Limb (tissue), 2 donors: ENCODE data around the gene SMC2.

ENCODE experiments used
- DNase-seq, 2 donors: peaks; one replicate each; pipeline ENCODE4 v3.0.0-alpha.2; 2016; ENCODE audit errors: extremely low spot score in 2 of 2

SMC2 gene

GRCh38 chr9:104093647-104094533, at the start of gene SMC2:
Gene SMC2 (plus strand): TSS chr9:104094309. CDS start chr9:104095385, 1,076 bp downstream.
- peak; percentile 97 for DNase-seq

GRCh38 chr9:104068546-104068945, 25.6 kb upstream of the SMC2 start:
- no peak for DNase-seq

GRCh38 chr9:104069288-104069687, 24.8 kb upstream of the SMC2 start:
- DNase-seq = no peak

- DNase-seq = no peak
These were observed 22.5 kb upstream of the SMC2 start for GRCh38 chr9:104071589-104071988.

GRCh38 chr9:104073098-104073769, 20.9 kb upstream of the SMC2 start:
- DNase-seq = no peak

- no peak for DNase-seq
These were observed 20.4 kb upstream of the SMC2 start for GRCh38 chr9:104073770-104074133.

DNA sequence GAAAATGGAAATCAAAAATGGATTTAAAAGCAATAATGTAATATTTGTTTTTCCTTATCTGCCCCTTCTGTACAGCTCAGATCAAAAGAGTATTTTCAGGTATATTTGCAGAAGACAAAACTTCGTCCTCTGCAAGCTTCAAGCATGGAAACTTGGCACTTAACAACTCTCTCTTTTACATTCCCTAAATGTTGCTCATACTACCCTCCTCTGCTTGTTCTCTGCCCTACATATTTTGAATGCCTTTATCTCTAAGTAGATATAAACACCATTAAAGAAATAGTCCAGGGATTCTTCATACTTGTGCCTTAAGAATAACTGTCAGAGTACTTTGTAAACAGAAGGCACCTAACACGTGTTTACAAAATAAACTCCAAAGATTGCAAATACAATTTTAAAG, 19.2 kb upstream of the SMC2 start:
- no peak for DNase-seq

DNA sequence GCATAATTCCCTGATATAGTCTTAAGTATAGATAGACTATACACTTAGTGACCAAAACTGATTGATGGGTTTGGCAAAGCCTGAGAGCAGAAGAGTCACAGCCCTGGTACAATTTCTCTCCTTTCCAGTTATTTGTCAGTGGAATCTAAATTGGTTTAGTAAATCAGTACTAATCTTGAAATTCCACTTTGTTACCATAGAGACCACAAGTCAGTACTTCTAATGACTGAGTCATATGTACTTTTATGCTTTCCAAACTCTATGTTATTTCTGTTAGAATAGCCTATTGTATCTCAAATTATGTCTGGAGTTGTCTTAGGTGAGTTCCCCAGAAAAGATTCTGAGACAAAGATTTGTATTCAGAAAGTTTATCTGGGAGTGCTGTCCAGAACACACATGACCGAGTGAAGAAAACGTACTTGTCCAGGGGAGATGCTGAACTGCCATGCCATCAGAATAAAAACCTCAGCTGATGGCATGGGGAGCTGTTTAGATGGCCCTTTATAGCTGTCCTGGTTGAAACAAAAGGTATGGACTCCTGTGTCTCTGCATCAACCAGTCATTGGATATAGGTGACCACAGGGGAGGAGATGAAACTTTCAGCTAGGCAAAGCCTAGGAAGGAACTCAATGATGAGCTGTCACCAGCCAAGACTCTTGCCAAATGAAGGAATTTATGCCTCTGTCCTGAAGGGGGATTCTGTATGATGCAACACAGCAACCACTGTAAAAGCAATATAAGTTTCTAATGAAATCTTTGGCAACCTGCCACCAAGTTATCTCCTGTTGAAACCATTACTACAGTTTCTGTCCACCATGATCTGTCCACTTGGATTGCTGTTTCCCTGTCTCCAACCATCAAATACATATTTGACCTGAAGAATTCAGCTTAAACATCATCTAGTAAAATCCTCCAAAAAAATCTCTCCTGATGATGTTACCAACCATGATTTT, 18.0 kb upstream of the SMC2 start:
- no peak for DNase-seq

GRCh38 chr9:104078596-104078995, 15.5 kb upstream of the SMC2 start:
- DNase-seq = no peak

DNA sequence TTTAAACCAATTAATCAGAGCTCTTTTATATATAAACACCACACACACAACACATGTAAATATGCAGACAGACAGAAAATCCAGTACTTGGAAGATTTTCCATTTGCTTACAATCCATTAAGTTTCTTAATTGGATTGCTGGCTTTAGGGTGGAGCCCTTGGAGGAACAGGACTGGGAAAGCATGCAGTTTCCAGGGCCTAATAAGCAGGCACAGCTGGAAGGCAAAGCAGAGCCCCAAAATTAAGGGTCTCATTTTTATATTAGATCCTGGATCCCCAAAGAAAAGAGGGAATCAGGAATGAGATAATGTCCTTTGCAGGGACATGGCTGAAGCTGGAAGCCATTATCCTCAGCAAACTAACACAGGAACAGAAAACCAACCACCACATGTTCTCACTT, 13.1 kb upstream of the SMC2 start:
- DNase-seq = no peak

DNA sequence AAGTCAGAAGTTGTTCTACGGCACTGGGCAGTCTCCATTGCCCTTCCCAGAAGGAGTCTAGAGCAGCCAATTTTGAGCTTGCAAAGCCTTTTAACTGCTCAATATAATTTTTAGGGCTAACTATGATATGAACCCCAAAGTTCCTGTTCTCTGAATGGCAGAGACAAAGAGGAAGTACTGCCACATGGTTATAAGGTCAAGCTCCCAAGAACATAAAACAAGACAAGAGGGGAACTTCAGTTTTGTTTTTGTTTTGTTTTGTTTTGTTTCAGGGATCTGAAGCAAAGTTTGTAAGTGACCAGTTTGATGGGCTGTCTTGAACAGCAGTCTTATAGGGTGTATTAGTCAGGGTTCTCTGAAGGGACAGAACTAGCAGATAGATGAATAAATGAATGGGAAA, 11.9 kb upstream of the SMC2 start:
- no peak for DNase-seq

- DNase-seq = no peak
These were observed 8.6 kb upstream of the SMC2 start for GRCh38 chr9:104085525-104085924.

DNA sequence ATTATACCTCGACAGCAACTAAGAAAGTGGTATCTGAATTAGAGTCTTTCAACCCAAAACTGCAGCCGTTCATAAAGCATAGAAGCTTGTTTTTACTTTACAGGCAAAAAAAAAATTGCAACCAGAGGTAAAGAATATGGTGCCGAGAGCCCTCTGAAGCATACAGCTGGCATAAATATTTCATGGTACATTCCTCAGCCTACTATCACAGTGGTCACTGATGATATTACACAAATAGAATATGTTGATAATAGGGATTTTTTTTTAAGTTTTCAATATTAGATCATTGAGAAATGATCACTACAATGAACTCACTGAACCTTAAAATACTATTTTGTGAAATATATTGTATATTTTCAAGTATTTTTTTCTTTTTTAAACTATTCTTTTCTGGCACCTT, 6.2 kb upstream of the SMC2 start:
- no peak for DNase-seq

GRCh38 chr9:104088416-104088815, 5.7 kb upstream of the SMC2 start:
- no peak for DNase-seq

DNA sequence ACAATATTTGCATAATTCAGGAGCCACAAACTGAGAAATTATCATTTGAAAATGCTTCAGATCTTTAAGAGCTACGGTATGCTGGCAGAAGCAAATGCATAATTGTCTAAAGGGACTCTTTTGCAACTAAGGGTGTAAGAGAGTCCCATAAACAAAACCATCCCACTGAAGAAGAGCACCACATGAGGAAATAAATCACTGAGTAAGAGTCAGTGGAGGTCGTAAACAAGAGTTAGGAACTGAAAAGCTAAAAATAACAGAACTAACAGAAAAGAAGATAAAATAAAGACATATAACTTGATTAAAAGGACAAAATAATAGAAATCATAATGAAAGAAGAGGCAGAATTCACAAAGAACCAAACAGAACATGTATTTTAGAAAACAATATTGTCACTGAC, 3.5 kb upstream of the SMC2 start:
- DNase-seq = no peak

DNA sequence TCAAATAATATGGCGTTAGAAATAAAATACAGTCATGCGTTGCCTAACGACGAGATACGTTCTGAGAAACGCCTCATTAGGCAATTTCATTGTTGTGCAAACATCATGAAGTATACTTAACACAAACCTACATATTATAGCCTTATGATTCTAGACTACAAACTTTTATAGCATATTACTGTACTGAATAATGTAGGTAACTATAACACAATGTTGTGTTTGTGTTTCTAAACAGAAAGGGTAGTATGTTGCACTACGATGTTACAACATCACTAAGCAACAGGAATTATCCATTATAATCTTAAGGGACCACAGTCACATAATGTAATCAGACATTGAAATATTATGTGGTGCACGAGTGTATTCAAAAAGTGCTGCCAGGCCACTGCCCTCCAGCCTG, 3.0 kb upstream of the SMC2 start:
- DNase-seq = no peak

GRCh38 chr9:104091708-104092107, 2.4 kb upstream of the SMC2 start:
- DNase-seq = no peak

- DNase-seq = no peak
These were observed 1.9 kb upstream of the SMC2 start for GRCh38 chr9:104092192-104092591.

DNA sequence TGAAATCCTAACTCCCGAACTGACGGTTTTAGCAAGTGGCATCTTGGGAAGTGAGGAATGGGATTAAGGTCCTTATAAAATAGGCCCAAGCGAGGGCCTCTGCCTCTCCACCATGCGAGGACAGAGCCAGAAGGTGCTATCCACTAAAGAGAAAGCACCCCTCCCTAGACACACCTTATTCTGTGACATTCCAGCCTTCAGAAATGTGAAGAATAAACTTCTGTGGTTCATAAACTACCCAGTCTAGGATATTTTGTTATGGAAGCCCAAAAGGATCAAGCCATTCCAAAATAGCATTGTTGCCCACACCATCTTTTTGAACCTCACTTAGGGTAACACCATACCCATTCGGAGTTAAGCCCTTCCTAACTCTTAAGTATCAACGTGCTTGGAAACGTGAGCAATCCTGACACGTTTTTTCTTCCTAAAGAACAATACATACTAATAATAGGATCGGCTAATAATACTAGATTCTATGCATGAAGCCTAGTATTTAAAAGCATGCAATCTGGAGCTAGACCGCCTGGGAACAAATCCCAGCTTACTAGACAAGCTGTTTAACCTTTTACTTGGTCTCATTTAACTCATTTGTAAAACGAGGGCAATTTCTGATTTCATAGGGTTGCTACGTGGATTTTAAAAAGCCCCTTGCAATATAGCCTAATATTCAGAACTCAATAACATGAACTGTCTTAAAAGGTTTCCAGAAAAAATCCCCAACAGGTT, 1.1 kb upstream of the SMC2 start:
- DNase-seq = peak in 1 of 2 donors; percentile 22

GRCh38 chr9:104094534-104095015, 466 bp downstream of the SMC2 start:
- no peak for DNase-seq

- DNase-seq = no peak
These were observed 5.5 kb downstream of the SMC2 start for GRCh38 chr9:104099630-104100029.
